Endothelial cell of umbilical vein (primary cell): ENCODE data around the gene AOX1. TPM values are rescaled to one million over a fixed set of nuclear protein-coding genes. Genes with fewer than 3 reads are reported as not detected.

Experiments used
- Bru-seq: library from RNA; stranded (reverse); fragments of 400-500 nt; gene quantifications from one replicate; lab custom pipeline; 2021; lab: Mats Ljungman, UMichigan
- BruChase-seq, 2 experiments: library from RNA; stranded (reverse); fragments of 400-500 nt; gene quantifications; one replicate each; lab custom pipeline; 2021; lab: Mats Ljungman, UMichigan
- BruUV-seq: library from RNA; stranded (reverse); fragments of 400-500 nt; replicated peaks from 2 replicates; lab custom pipeline; 2021; lab: Mats Ljungman, UMichigan
- CTCF ChIA-PET: fragments of 300-600, 350-600 bp; sonication (Branson Sonifier 250); formaldehyde crosslinking; loops from one replicate; lab custom pipeline; 2021; ENCODE audit warnings: antibody characterized with exemption, inconsistent platforms; lab: Charles Lee
- POLR2A ChIA-PET: fragments of 300-600, 350-600 bp; sonication (Branson Sonifier 250); formaldehyde crosslinking; loops from one replicate; lab custom pipeline; 2021; ENCODE audit warnings: antibody characterized with exemption, inconsistent platforms; lab: Charles Lee
- DNase-seq: peaks from one replicate; pipeline ENCODE4 v3.0.0-alpha.2; 2011; ENCODE audit warnings: low read depth, low spot score
- FAIRE-seq: peaks from 2 replicates; lab custom pipeline; 2011; peaks lifted over from hg19 to GRCh38; lab: Jason Lieb, UNC
- H2AFZ ChIP-seq: 2 replicates; pipeline ENCODE4 v1.6.0; 2012; ENCODE audit warnings: low read depth, low read length, control low read depth, inconsistent platforms
- H3K27ac ChIP-seq: 2 replicates; pipeline ENCODE4 v1.5.1; 2011; ENCODE audit warnings: low read depth, mild to moderate bottlenecking, control low read depth, low read length, moderate library complexity; ENCODE audit not compliant: insufficient read depth
- H3K27me3 ChIP-seq, 2 experiments: 2 replicates each; pipeline versions ENCODE4 v1.6.0 to v1.6.1; 2011; ENCODE audit warnings: low read length in 2 of 2, mixed read lengths in 1 of 2; ENCODE audit not compliant: control insufficient read depth in 2 of 2, insufficient read depth in 2 of 2
- H3K36me3 ChIP-seq, 2 experiments: 2 replicates in 1 of 2; 3 replicates in 1 of 2; pipeline ENCODE4 v1.5.1; 2011; ENCODE audit warnings: low read length in 2 of 2, mild to moderate bottlenecking in 1 of 2, moderate library complexity in 1 of 2; ENCODE audit not compliant: control insufficient read depth in 2 of 2, insufficient read depth in 2 of 2; ENCODE audit errors: extremely low read depth in 1 of 2
- H3K4me1 ChIP-seq: 3 replicates; pipeline ENCODE4 v1.5.1; 2011; ENCODE audit warnings: mild to moderate bottlenecking, low read length; ENCODE audit not compliant: control insufficient read depth, insufficient read depth; ENCODE audit errors: extremely low read depth
- H3K4me2 ChIP-seq: 2 replicates; pipeline ENCODE4 v1.6.1; 2011; ENCODE audit warnings: low read length, control low read depth, mixed read lengths; ENCODE audit not compliant: insufficient read depth
- H3K4me3 ChIP-seq, 3 experiments: fragments of 200-600 bp in 1 of 3; sonication (generic), shearing (Covaris generic) in 1 of 3; replicated peaks in 1 of 3; 2 replicates each; pipeline ENCODE4 v1.5.1; 2011 to 2016; ENCODE audit warnings: control low read depth in 3 of 3, low read length in 3 of 3, mild to moderate bottlenecking in 2 of 3, inconsistent platforms in 1 of 3, low read depth in 1 of 3, moderate library complexity in 1 of 3; ENCODE audit not compliant: insufficient read depth in 1 of 3
- H3K79me2 ChIP-seq: 2 replicates; pipeline ENCODE4 v1.6.0; 2012; ENCODE audit warnings: low read length, inconsistent platforms; ENCODE audit not compliant: control insufficient read depth, insufficient read depth
- H3K9ac ChIP-seq: replicated peaks from 2 replicates; pipeline ENCODE3; 2011; ENCODE audit warnings: low read length, control low read depth; ENCODE audit not compliant: insufficient read depth; ENCODE audit errors: extremely low read depth
- H3K9me1 ChIP-seq: replicated peaks from 3 replicates; pipeline ENCODE4 v1.6.0; 2011; ENCODE audit warnings: mild to moderate bottlenecking, low read length; ENCODE audit not compliant: control insufficient read depth, insufficient read depth; ENCODE audit errors: extremely low read depth
- H3K9me3 ChIP-seq: replicated peaks from 2 replicates; pipeline ENCODE4 v1.5.1; 2012; ENCODE audit warnings: low read length, inconsistent platforms; ENCODE audit not compliant: control insufficient read depth, insufficient read depth
- H4K20me1 ChIP-seq: replicated peaks from 2 replicates; pipeline ENCODE3; 2011; ENCODE audit warnings: mild to moderate bottlenecking, low read length; ENCODE audit not compliant: control insufficient read depth, insufficient read depth; ENCODE audit errors: extremely low read depth
- EZH2 ChIP-seq: IDR thresholded peaks from 2 replicates; pipeline ENCODE4 v1.6.1; 2012; ENCODE audit warnings: borderline replicate concordance, low read depth, mild to moderate bottlenecking, moderate library complexity, low read length, inconsistent platforms; ENCODE audit not compliant: severe bottlenecking
- FOS ChIP-seq: IDR thresholded peaks from 2 replicates; pipeline ENCODE4 v1.6.1; 2011; ENCODE audit warnings: mild to moderate bottlenecking, low read length, moderate library complexity, borderline replicate concordance; ENCODE audit not compliant: insufficient read depth
- GATA2 ChIP-seq: IDR thresholded peaks from 2 replicates; pipeline ENCODE4 v1.7.0; 2011; ENCODE audit warnings: low read depth, mild to moderate bottlenecking, moderate library complexity, mixed read lengths, low read length; ENCODE audit not compliant: insufficient read length, insufficient read depth
- JUN ChIP-seq: IDR thresholded peaks from 2 replicates; pipeline ENCODE4 v1.6.1; 2011; ENCODE audit warnings: borderline replicate concordance, low read depth; ENCODE audit not compliant: insufficient read length, insufficient read depth
- MYC ChIP-seq: IDR thresholded peaks from one replicate; pipeline ENCODE4 v1.6.1; 2011; ENCODE audit warnings: mild to moderate bottlenecking, low read depth, low read length
- POLR2A ChIP-seq: IDR thresholded peaks from 2 replicates; pipeline ENCODE4 v1.6.1; 2012; ENCODE audit warnings: low read depth, mild to moderate bottlenecking, control low read depth, low read length
- POLR2AphosphoS5 ChIP-seq: IDR thresholded peaks from 2 replicates; pipeline ENCODE4 v1.6.1; 2012; ENCODE audit warnings: low read depth, mild to moderate bottlenecking, control low read depth, low read length, moderate library complexity; ENCODE audit not compliant: insufficient read depth
- dilution Hi-C: fragments of 300-500 bp; cut with MboI; formaldehyde crosslinking; loops from one replicate; pipeline ENCODE4 v1.15.0; 2019; ENCODE audit warnings: low sequenced_read_pairs; ENCODE audit not compliant: extremely low pct_ligation_motif_present
- intact Hi-C: fragments of 100-400 bp; cut with micrococcal nuclease; formaldehyde crosslinking; loops from one replicate; pipeline ENCODE4 v1.10.0; 2022
- long read RNA-seq: library from polyadenylated mRNA; stranded (forward); transcript quantifications from one replicate; pipeline ENCODE4 v2.0.0, GENCODE V29; 2021
- polyA minus RNA-seq, 3 experiments: library from RNA; depleted of rRNA, polyadenylated mRNA; stranded (reverse); fragments of >200 nt; gene quantifications; 1 replicate in 1 of 3; 2 replicates in 2 of 3; pipeline ENCODE4 v1.2.3, GENCODE V29; 2011
- polyA plus RNA-seq, 4 experiments: library from polyadenylated mRNA; depleted of rRNA in 3 of 4; stranded (reverse) in 3 of 4; unstranded in 1 of 4; fragments of >200 nt; gene quantifications; 2 replicates each; pipeline versions ENCODE4 v1.2.1 to v1.2.3, GENCODE V29; 2011 to 2012; ENCODE audit warnings: missing spikeins in 1 of 4
- total RNA-seq: library from RNA; stranded (reverse); gene quantifications from 2 replicates; pipeline ENCODE4 v1.2.3, GENCODE V29; 2021
- TF ChIP-seq, protein P1 (sequence below), 2 donors: IDR thresholded peaks; 1 replicate in 1 of 2; 2 replicates in 1 of 2; pipeline ENCODE4 v1.5.1; 2011; ENCODE audit warnings: low read length in 2 of 2, mild to moderate bottlenecking in 2 of 2, moderate library complexity in 2 of 2, control low read depth in 1 of 2, inconsistent platforms in 1 of 2, low read depth in 1 of 2; ENCODE audit not compliant: insufficient read depth in 1 of 2; ENCODE audit errors: extremely low read depth in 1 of 2
- TF ChIP-seq, protein P2 (sequence below): IDR thresholded peaks from 2 replicates; pipeline ENCODE4 v1.6.1; 2011; ENCODE audit not compliant: insufficient read depth, insufficient read length

Gene AOX1
- total RNA-seq = 0.23 and 0.46 TPM in 2 replicates
- 0.02 and 0.03 TPM in 2 replicates for polyA plus RNA-seq
- polyA plus RNA-seq (2011; cell fraction: cytosol; rRNA removed) = 0.06 and 0.13 TPM in 2 replicates
- polyA plus RNA-seq (2011; cell fraction: nucleus; rRNA removed) = 0.11 and 0.83 TPM in 2 replicates
- 0.15 and 0.35 TPM in 2 replicates for polyA plus RNA-seq (2012)
- not detected in 2 replicates for polyA minus RNA-seq
- polyA minus RNA-seq (2011; cell fraction: cytosol; rRNA and poly(A)+ RNA removed) = 5.7 TPM
- 0.14 TPM in 1 of 2 replicates, not detected in the other for polyA minus RNA-seq (2011; cell fraction: nucleus; rRNA and poly(A)+ RNA removed)
- Bru-seq, nascent RNA = percentile 13 among the genes with signal in this experiment
- percentile 14 among the genes with signal in this experiment for BruChase-seq, experiment 1, labeled RNA remaining after a 6-hour chase
- percentile 13 among the genes with signal in this experiment for BruChase-seq, experiment 2, labeled RNA remaining after a 2-hour chase
- long read RNA-seq = 0 reads

DNA sequence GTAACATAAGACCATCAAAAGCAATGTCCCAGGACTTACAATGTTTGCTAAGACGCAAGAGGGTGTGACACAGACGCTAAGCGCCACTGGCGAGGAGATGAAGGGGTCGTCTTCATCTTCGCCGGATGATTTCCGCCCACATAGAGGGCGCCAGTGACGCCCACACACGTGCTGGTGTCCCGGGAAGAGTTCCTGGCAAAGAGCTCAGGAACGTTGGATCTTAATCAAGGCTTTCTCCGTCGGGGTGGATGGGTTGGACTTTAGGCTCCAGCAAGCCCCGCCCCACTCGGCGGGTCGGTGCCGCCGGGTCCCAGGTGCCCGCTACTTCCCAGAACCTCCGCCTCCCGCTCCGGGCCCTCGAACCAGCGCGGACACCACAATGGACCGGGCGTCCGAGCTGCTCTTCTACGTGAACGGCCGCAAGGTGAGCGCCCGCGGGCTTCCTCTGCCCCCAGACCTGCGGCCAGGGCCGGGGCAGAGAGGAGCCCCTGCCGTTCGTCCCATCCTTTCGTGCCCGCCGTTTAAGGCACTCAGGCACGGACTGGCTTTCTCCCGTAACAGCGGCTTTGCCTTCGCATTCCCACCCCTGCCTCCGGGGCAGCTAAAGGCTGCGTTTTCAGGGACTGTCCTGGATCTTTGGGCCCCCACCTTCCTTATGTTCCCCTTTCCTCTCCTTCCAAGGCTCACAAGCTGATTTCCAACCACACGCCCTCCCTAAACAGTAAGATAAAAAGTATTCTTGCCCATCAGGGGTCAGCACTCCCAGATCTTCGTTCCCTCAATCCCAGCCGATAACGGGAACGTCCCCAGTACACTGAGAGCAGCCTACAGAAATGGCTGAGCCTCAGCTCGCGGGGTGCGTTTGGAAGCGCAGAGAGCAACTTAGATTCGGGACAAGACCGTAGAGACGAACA, at the start of gene AOX1:
Gene AOX1, plus strand, starts transcription at position 285 of the 914 bp plus-strand sequence. Its CDS starts 95 bp downstream, at position 380.
- no peaks in the 10 kb centered on the region for H3K79me2 ChIP-seq
- no peak within 1 kb of the TSS for H3K27ac ChIP-seq
- peak within 1 kb of the TSS; percentile 94 for H2AFZ ChIP-seq
- BruUV-seq = no TSS peak
- peak within 1 kb of the TSS; percentile 32 to 54 (median 47) for H3K4me3 ChIP-seq
- peak within 1 kb of the TSS; percentile 84 for H3K4me2 ChIP-seq
- dilution Hi-C loops (no loop called here), intact Hi-C loops (no loop called here)
- CTCF ChIA-PET = interaction anchor here (0.6 to 2.1 kb wide), 16 partner anchors 10 to 612 kb away, joined by 3 to 7 read pairs (median 4); no protein-coding TSS in a partner anchor
- no peaks in the 10 kb centered on the region for H3K36me3 ChIP-seq
- H3K9me1 ChIP-seq = no peaks in the 10 kb centered on the region
- no peaks in the 10 kb centered on the region for H3K27me3 ChIP-seq
- TF ChIP-seq POLR2A = no peak
- TF ChIP-seq MYC = no peak
- TF ChIP-seq GATA2 = no peak
- TF ChIP-seq, protein P1, sequence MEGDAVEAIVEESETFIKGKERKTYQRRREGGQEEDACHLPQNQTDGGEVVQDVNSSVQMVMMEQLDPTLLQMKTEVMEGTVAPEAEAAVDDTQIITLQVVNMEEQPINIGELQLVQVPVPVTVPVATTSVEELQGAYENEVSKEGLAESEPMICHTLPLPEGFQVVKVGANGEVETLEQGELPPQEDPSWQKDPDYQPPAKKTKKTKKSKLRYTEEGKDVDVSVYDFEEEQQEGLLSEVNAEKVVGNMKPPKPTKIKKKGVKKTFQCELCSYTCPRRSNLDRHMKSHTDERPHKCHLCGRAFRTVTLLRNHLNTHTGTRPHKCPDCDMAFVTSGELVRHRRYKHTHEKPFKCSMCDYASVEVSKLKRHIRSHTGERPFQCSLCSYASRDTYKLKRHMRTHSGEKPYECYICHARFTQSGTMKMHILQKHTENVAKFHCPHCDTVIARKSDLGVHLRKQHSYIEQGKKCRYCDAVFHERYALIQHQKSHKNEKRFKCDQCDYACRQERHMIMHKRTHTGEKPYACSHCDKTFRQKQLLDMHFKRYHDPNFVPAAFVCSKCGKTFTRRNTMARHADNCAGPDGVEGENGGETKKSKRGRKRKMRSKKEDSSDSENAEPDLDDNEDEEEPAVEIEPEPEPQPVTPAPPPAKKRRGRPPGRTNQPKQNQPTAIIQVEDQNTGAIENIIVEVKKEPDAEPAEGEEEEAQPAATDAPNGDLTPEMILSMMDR (IDR thresholded peaks at IDR 0.05; ENCODE audit: extremely low read depth in 1 of 2, insufficient read depth in 1 of 2, low read depth in 1 of 2, low read length in 2 of 2) = peak in 1 of 2 donors; percentile 7
- TF ChIP-seq FOS = no peak
- TF ChIP-seq, protein P2, sequence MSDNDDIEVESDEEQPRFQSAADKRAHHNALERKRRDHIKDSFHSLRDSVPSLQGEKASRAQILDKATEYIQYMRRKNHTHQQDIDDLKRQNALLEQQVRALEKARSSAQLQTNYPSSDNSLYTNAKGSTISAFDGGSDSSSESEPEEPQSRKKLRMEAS = peak; percentile 5
- no peak for TF ChIP-seq POLR2AphosphoS5
- peak; percentile 41 for TF ChIP-seq EZH2
- no peak for TF ChIP-seq JUN
- peaks cover 11% of the 10 kb centered on the region for H3K4me1 ChIP-seq
- FAIRE-seq = no peak
- POLR2A ChIA-PET = no interaction called here
- no peaks in the 10 kb centered on the region for H3K9me3 ChIP-seq
- H3K9ac ChIP-seq = no peak within 1 kb of the TSS
- DNase-seq = peak; percentile 53
- H4K20me1 ChIP-seq = no peaks in the 10 kb centered on the region
